K562 (cell line): Measurements from ENCODE around the gene DNAJC8. TPM values are rescaled to one million over a fixed set of nuclear protein-coding genes. Genes with fewer than 3 reads are reported as not detected.

Experiments used
- ARNT ChIP-seq, 2 experiments: fragments of 450-650 bp; IDR thresholded peaks; 2 replicates each; pipeline ENCODE4 v1.6.1; 2016; ENCODE audit warnings: mild to moderate bottlenecking in 1 of 2
- BHLHE40 ChIP-seq: IDR thresholded peaks from 2 replicates; pipeline ENCODE4 v1.6.1; 2011; ENCODE audit warnings: low read length, improper control_type of control experiment
- DMBX1 ChIP-seq: fragments of 250-450 bp; sonication (Bioruptor Pico); IDR thresholded peaks from 2 replicates; pipeline ENCODE4 v1.8.0; 2022; ENCODE audit warnings: inconsistent platforms, mild to moderate bottlenecking, moderate library complexity, borderline replicate concordance
- ELF4 ChIP-seq: fragments of 450-650 bp; formaldehyde crosslinking; IDR thresholded peaks from 2 replicates; pipeline ENCODE4 v1.4.0; 2022; ENCODE audit warnings: missing genetic modification characterization
- ETV5 ChIP-seq: sonication (generic); formaldehyde crosslinking; IDR thresholded peaks from 2 replicates; pipeline ENCODE4 v1.4.0; 2020; ENCODE audit warnings: low read depth, mild to moderate bottlenecking, missing genetic modification reagents
- HDAC2 ChIP-seq: fragments of 450-650 bp; IDR thresholded peaks from 2 replicates; pipeline ENCODE4 v1.6.1; 2016; ENCODE audit warnings: mild to moderate bottlenecking
- HIVEP1 ChIP-seq: fragments of 250-450 bp; sonication (Bioruptor Pico); IDR thresholded peaks from 2 replicates; pipeline ENCODE4 v1.4.0; 2020; ENCODE audit warnings: mild to moderate bottlenecking
- MTA2 ChIP-seq: fragments of 450-650 bp; IDR thresholded peaks from 2 replicates; pipeline ENCODE4 v1.6.1; 2016; ENCODE audit warnings: low read depth
- MXD1 ChIP-seq: fragments of 250-450 bp; sonication (Bioruptor Pico); IDR thresholded peaks from 2 replicates; pipeline ENCODE4 v1.8.0; 2021; ENCODE audit warnings: borderline replicate concordance, mild to moderate bottlenecking, moderate library complexity; ENCODE audit not compliant: poor library complexity, severe bottlenecking
- OTX1 ChIP-seq: fragments of 450-650 bp; formaldehyde crosslinking; IDR thresholded peaks from 2 replicates; pipeline ENCODE4 v1.4.0; 2022; ENCODE audit warnings: mild to moderate bottlenecking
- PHTF2 ChIP-seq: fragments of 250-450 bp; sonication (Bioruptor Pico); IDR thresholded peaks from 2 replicates; pipeline ENCODE4 v1.5.0; 2021; ENCODE audit warnings: mild to moderate bottlenecking
- PYGO2 ChIP-seq: fragments of 450-650 bp; IDR thresholded peaks from 2 replicates; pipeline ENCODE4 v1.6.1; 2016; ENCODE audit warnings: mild to moderate bottlenecking, missing genetic modification characterization, moderate library complexity, missing compliant biosample characterization
- ZBTB33 ChIP-seq: sonication (generic); formaldehyde crosslinking; IDR thresholded peaks from 2 replicates; pipeline ENCODE4 v1.8.1; 2023; ENCODE audit warnings: mild to moderate bottlenecking, missing genetic modification reagents
- ZNF134 ChIP-seq: fragments of 250-450 bp; sonication (Bioruptor Pico); conservative IDR thresholded peaks from 2 replicates; pipeline ENCODE4 v1.4.0; 2020
- ZNF197 ChIP-seq: fragments of 200-800 bp; sonication (Bioruptor generic); IDR thresholded peaks from 2 replicates; pipeline ENCODE4 v1.6.1; 2016; ENCODE audit warnings: low read depth, missing genetic modification characterization, missing compliant biosample characterization
- ZNF23 ChIP-seq: fragments of 250-450 bp; sonication (Bioruptor Pico); IDR thresholded peaks from 2 replicates; pipeline ENCODE4 v1.4.0; 2020; ENCODE audit warnings: mild to moderate bottlenecking
- ZNF79 ChIP-seq: fragments of 250-450 bp; sonication (Bioruptor Pico); IDR thresholded peaks from 2 replicates; pipeline ENCODE4 v1.4.0; 2020; ENCODE audit warnings: low read depth, mild to moderate bottlenecking, moderate library complexity
- polyA plus RNA-seq, 8 experiments: library from polyadenylated mRNA; depleted of rRNA in 4 of 8; stranded (reverse) in 5 of 8; unstranded in 3 of 8; fragments of >200 nt; fragmentation: Nextera tagmentation in 2 of 8; fragmentation: Illumina TruSeq in 1 of 8; extraction: Ambion mirVana in 2 of 8; extraction: Trizol in 1 of 8; gene quantifications; 2 replicates each; pipeline versions ENCODE4 v1.2.1 to v1.2.3, GENCODE V29; 2011 to 2014; ENCODE audit warnings: inconsistent platforms in 1 of 8, missing spikeins in 1 of 8
- total RNA-seq, 7 experiments: library from RNA; depleted of rRNA in 6 of 7; stranded (reverse); fragments of >200 nt in 6 of 7; fragmentation: Illumina TruSeq in 2 of 7; extraction: Trizol in 2 of 7; gene quantifications; 2 replicates each; pipeline versions ENCODE4 v1.2.1 to v1.2.3, GENCODE V29; 2011 to 2021; ENCODE audit warnings: low replicate concordance in 1 of 7
- TF ChIP-seq, protein P1 (sequence below): fragments of 450-650 bp; IDR thresholded peaks from 2 replicates; pipeline ENCODE4 v1.6.1; 2016; ENCODE audit warnings: mild to moderate bottlenecking
- TF ChIP-seq, protein P2 (sequence below): fragments of 450-650 bp; IDR thresholded peaks from 2 replicates; pipeline ENCODE4 v1.6.1; 2016
- TF ChIP-seq, protein P3 (sequence below): IDR thresholded peaks from 2 replicates; pipeline ENCODE4 v1.6.1; 2016; ENCODE audit warnings: missing genetic modification characterization, missing compliant biosample characterization
- TF ChIP-seq, protein P4 (sequence below): fragments of 450-650 bp; formaldehyde crosslinking; IDR thresholded peaks from 2 replicates; pipeline ENCODE4 v1.4.0; 2022; ENCODE audit warnings: missing genetic modification characterization

DNAJC8 gene
- total and polyA plus RNA-seq, 9 of the 15 experiments (the other 6 are each of a cell fraction or from before 2014, with no cell fraction given), result 143 to 508 (median 209) TPM

GRCh38 chr1:28172713-28173150, 60.1 kb downstream of the DNAJC8 start (continued):
- TF ChIP-seq, protein P1, sequence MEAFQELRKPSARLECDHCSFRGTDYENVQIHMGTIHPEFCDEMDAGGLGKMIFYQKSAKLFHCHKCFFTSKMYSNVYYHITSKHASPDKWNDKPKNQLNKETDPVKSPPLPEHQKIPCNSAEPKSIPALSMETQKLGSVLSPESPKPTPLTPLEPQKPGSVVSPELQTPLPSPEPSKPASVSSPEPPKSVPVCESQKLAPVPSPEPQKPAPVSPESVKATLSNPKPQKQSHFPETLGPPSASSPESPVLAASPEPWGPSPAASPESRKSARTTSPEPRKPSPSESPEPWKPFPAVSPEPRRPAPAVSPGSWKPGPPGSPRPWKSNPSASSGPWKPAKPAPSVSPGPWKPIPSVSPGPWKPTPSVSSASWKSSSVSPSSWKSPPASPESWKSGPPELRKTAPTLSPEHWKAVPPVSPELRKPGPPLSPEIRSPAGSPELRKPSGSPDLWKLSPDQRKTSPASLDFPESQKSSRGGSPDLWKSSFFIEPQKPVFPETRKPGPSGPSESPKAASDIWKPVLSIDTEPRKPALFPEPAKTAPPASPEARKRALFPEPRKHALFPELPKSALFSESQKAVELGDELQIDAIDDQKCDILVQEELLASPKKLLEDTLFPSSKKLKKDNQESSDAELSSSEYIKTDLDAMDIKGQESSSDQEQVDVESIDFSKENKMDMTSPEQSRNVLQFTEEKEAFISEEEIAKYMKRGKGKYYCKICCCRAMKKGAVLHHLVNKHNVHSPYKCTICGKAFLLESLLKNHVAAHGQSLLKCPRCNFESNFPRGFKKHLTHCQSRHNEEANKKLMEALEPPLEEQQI, result no peak
- peak; percentile 82; the same call in 1 of the 2 replicates for TF ChIP-seq ZNF79
- TF ChIP-seq HDAC2, result peak; percentile 97
- TF ChIP-seq ETV5, result peak; percentile 61; the same call in 1 of the 2 replicates
- TF ChIP-seq ZNF23 (CRISPR knock-in tag), result no peak
- peak; percentile 70 for TF ChIP-seq BHLHE40
- TF ChIP-seq OTX1 (CRISPR knock-in tag), result 0 out of 2 replicates have a peak, but pooled peaks have one; percentile 20
- TF ChIP-seq HIVEP1 (CRISPR knock-in tag), result no peak
- peak; percentile 81 for TF ChIP-seq MTA2
- TF ChIP-seq PHTF2, result no peak
- peak; percentile 81; the same call in 1 of the 2 replicates for TF ChIP-seq DMBX1 (CRISPR knock-in tag)
- TF ChIP-seq ZNF197, result peak; percentile 88; the same call in 1 of the 2 replicates
- no peak for TF ChIP-seq MXD1 (CRISPR knock-in tag)
- TF ChIP-seq ZBTB33 (CRISPR knock-in tag), result peak; percentile 55; the same call in 1 of the 2 replicates
- TF ChIP-seq ARNT (IDR thresholded peaks at IDR 0.05), result peak; percentile 58 to 83; a peak in 3 of 4 replicates
- TF ChIP-seq, protein P2, sequence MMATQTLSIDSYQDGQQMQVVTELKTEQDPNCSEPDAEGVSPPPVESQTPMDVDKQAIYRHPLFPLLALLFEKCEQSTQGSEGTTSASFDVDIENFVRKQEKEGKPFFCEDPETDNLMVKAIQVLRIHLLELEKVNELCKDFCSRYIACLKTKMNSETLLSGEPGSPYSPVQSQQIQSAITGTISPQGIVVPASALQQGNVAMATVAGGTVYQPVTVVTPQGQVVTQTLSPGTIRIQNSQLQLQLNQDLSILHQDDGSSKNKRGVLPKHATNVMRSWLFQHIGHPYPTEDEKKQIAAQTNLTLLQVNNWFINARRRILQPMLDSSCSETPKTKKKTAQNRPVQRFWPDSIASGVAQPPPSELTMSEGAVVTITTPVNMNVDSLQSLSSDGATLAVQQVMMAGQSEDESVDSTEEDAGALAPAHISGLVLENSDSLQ, result peak; percentile 83
- TF ChIP-seq, protein P3, sequence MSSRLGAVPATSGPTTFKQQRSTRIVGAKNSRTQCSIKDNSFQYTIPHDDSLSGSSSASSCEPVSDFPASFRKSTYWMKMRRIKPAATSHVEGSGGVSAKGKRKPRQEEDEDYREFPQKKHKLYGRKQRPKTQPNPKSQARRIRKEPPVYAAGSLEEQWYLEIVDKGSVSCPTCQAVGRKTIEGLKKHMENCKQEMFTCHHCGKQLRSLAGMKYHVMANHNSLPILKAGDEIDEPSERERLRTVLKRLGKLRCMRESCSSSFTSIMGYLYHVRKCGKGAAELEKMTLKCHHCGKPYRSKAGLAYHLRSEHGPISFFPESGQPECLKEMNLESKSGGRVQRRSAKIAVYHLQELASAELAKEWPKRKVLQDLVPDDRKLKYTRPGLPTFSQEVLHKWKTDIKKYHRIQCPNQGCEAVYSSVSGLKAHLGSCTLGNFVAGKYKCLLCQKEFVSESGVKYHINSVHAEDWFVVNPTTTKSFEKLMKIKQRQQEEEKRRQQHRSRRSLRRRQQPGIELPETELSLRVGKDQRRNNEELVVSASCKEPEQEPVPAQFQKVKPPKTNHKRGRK (tag), result no peak
- TF ChIP-seq, protein P4, sequence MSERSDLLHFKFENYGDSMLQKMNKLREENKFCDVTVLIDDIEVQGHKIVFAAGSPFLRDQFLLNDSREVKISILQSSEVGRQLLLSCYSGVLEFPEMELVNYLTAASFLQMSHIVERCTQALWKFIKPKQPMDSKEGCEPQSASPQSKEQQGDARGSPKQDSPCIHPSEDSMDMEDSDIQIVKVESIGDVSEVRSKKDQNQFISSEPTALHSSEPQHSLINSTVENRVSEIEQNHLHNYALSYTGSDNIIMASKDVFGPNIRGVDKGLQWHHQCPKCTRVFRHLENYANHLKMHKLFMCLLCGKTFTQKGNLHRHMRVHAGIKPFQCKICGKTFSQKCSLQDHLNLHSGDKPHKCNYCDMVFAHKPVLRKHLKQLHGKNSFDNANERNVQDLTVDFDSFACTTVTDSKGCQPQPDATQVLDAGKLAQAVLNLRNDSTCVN (CRISPR knock-in tag), result no peak
- TF ChIP-seq ZNF134 (CRISPR knock-in tag), result 0 out of 2 replicates have a peak, but pooled peaks have one; percentile 27
- peak; percentile 67 for TF ChIP-seq PYGO2
- peak; percentile 55; the same call in 1 of the 2 replicates for TF ChIP-seq ELF4 (CRISPR knock-in tag)
